Measurements from ENCODE around the gene DNAJB2.

Gene DNAJB2

GRCh38 chr2:219332542-219332941, 53.4 kb downstream of the DNAJB2 start, which contains the start of gene RESP18:
Gene RESP18 (minus strand): TSS chr2:219332744.
- no peak within 1 kb of the TSS for H3K4me3 ChIP-seq (ENCODE audit: low read length)
- no peak for TF ChIP-seq CTCF (IDR thresholded peaks at IDR 0.05; ENCODE audit: insufficient read depth, low read depth, low read length, missing control alignments)
- no peak for DNase-seq (ENCODE audit: low read depth)

GRCh38 chr2:219334076-219334475, 54.9 kb downstream of the DNAJB2 start:
- TF ChIP-seq CTCF (IDR thresholded peaks at IDR 0.05; ENCODE audit: insufficient read depth, low read depth, low read length, missing control alignments) = no peak

GRCh38 chr2:219335373-219335786, 56.2 kb downstream of the DNAJB2 start:
- DNase-seq (ENCODE audit: low read depth) = peak; percentile 50
- no peak overlapping the region for H3K4me3 ChIP-seq (ENCODE audit: low read length)
- no peak for TF ChIP-seq CTCF (IDR thresholded peaks at IDR 0.05; ENCODE audit: insufficient read depth, low read depth, low read length, missing control alignments)

More at GRCh38 chr2:219334076-219334475, 54.9 kb downstream of the DNAJB2 start:
- DNase-seq (ENCODE audit: low read depth) = no peak
- no peak overlapping the region for H3K4me3 ChIP-seq (ENCODE audit: low read length)

Measured in epithelial cell of esophagus (primary cell).